ENCODE measurements around the gene TLN1. TPM values are rescaled to one million over a fixed set of nuclear protein-coding genes. Genes with fewer than 3 reads are reported as not detected.

The TLN1 gene
- total and polyA plus RNA-seq, 2 of the 4 experiments (the other 2 are of a cell fraction): 228 to 346 TPM

DNA sequence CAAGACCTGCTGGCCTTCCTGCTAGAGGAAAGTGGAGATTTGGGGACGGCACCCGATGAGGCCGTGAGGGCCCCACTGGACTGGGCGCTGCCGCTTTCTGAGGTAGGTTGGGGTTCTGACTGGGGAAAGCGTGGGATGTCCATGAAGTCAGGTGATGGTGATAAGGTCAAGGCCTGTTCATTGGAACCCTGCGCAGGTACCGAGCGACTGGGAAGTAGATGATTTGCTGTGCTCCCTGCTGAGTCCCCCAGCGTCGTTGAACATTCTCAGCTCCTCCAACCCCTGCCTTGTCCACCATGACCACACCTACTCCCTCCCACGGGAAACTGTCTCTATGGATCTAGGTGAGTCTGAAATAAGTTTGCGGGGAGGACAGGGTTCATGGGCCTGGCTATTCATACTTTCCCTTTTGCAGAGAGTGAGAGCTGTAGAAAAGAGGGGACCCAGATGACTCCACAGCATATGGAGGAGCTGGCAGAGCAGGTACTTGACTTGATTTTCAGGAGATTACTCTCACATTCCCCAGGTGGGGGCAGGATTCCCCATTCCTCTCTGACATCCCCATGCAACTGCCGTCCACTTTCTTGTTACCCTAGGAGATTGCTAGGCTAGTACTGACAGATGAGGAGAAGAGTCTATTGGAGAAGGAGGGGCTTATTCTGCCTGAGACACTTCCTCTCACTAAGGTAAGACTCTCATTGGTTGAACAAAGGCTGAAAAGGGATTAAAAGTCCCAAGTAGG is 976 bp upstream of the TLN1 start:
- peaks cover 21 to 75% of the 10 kb centered on the region in 2 experiments for H3K79me1 ChIP-seq (ENCODE audit: low read depth in 1 of 2, low read length in 2 of 2)
- H3K27me3 ChIP-seq (ENCODE audit: control insufficient read depth, insufficient read depth, low read length): no peaks in the 10 kb centered on the region
- H3K4me1 ChIP-seq (ENCODE audit: control insufficient read depth, insufficient read depth, low read length): peaks cover 12% of the 10 kb centered on the region
- peak overlapping the region; percentile 15; the same call in 1 of the 2 replicates for H3K18ac ChIP-seq (ENCODE audit: low read depth, low read length)
- H4K20me1 ChIP-seq (ENCODE audit: insufficient read depth, low read length): peaks cover 36% of the 10 kb centered on the region
- no peak overlapping the region for H2BK20ac ChIP-seq (ENCODE audit: low read depth, low read length)
- H4K91ac ChIP-seq (ENCODE audit: insufficient read depth, low read depth, low read length): peak overlapping the region; percentile 61
- peak overlapping the region; percentile 55 for H2BK5ac ChIP-seq (ENCODE audit: low read depth, low read length, poor library complexity, severe bottlenecking)
- H3K14ac ChIP-seq (replicated peaks; ENCODE audit: low read depth, low read length): peak overlapping the region; percentile 92
- H3K9ac ChIP-seq (ENCODE audit: low read depth, low read length): peak overlapping the region; percentile 83
- 0 out of 3 replicates have a peak overlapping the region, but pooled peaks have one; percentile 13 for H2BK15ac ChIP-seq (ENCODE audit: low read depth, low read length)
- intact Hi-C loops (cut with micrococcal nuclease) (no loop called here), dilution Hi-C loops (cut with HindIII; ENCODE audit: low sequenced_read_pairs, unreplicated experiment) (no loop called here), in situ Hi-C loops (cut with MboI; ENCODE audit: low sequenced_read_pairs) (no loop called here)
- no peaks in the 10 kb centered on the region for H3K9me3 ChIP-seq (ENCODE audit: control insufficient read depth, insufficient read depth, low read length)
- peak overlapping the region; percentile 93 for H3K4me2 ChIP-seq (ENCODE audit: low read depth, low read length)
- H2BK120ac ChIP-seq (ENCODE audit: low read depth, low read length): peak overlapping the region; percentile 24; the same call in 1 of the 2 replicates
- H3K9me1 ChIP-seq (ENCODE audit: insufficient read depth, low read length): no peaks in the 10 kb centered on the region
- H3K4ac ChIP-seq (ENCODE audit: low read depth, low read length): peak overlapping the region; percentile 81
- H4K8ac ChIP-seq (ENCODE audit: low read depth in 2 of 2, low read length in 2 of 2): peak overlapping the region; percentile 45 to 67; a peak in 3 of 4 replicates
- H3K27ac ChIP-seq (ENCODE audit: insufficient read depth, low read length): peak overlapping the region; percentile 75
- peak overlapping the region; percentile 97 for H2AK9ac ChIP-seq (replicated peaks; ENCODE audit: low read depth, low read length, poor library complexity)
- peak overlapping the region; percentile 81 for H3K56ac ChIP-seq (ENCODE audit: extremely low read depth, insufficient read depth, low read length)
- peak overlapping the region; percentile 54 for H2AK5ac ChIP-seq (ENCODE audit: low read depth, low read length)
- TSS peak; percentile 80 for BruUV-seq (replicated peaks)
- H3K23ac ChIP-seq (ENCODE audit: low read depth, low read length): peak overlapping the region; percentile 91
- peak; percentile 75 for DNase-seq
- 0% methylated on average over 1 of the region's 14 CpGs; no CpG with 5 or more reads in 1 of the 2 experiments for WGBS, 2 experiments (ENCODE audit: extremely low coverage in 2 of 2, insufficient read length in 1 of 2)
- H4K5ac ChIP-seq (ENCODE audit: low read depth, low read length): peak overlapping the region; percentile 23; the same call in 1 of the 2 replicates
- ATAC-seq (ENCODE audit: low read depth): no peak
- ChIA-PET POLR2A (ENCODE audit: unreplicated experiment) (interaction anchor here (0.5 to 1.4 kb wide), 3 partner anchors 42 to 229 kb away, joined by 3 to 4 read pairs (median 4); partner anchors contain the start of gene ARHGEF39), CTCF (interaction anchor here (0.9 to 1.6 kb wide), 3 partner anchors 58 to 75 kb away, joined by 3 to 5 read pairs (median 5); partner anchors contain the start of genes CCDC107 and RMRP)
- peak overlapping the region; percentile 90 for H2AFZ ChIP-seq (replicated peaks; ENCODE audit: low read length, poor library complexity)
- peak overlapping the region; percentile 99 for H3K4me3 ChIP-seq (ENCODE audit: insufficient read depth, low read depth, low read length)
- peaks cover 24% of the 10 kb centered on the region for H3K36me3 ChIP-seq (ENCODE audit: control insufficient read depth, insufficient read depth, low read length)
- TF ChIP-seq RAD21 (IDR thresholded peaks at IDR 0.05; ENCODE audit: low read length): no peak
- TF ChIP-seq BHLHE40 (IDR thresholded peaks at IDR 0.05; ENCODE audit: low read depth, low read length): no peak
- no peak for TF ChIP-seq MAFK (IDR thresholded peaks at IDR 0.05; ENCODE audit: low read depth, low read length)
- no peak for TF ChIP-seq RCOR1 (IDR thresholded peaks at IDR 0.05; ENCODE audit: insufficient replicate concordance, low read length)
- TF ChIP-seq CHD1 (IDR thresholded peaks at IDR 0.05; ENCODE audit: low read depth, low read length): no peak
- no peak for TF ChIP-seq MXI1 (IDR thresholded peaks at IDR 0.05; ENCODE audit: borderline replicate concordance, low read depth, low read length)
- TF ChIP-seq, protein P1, sequence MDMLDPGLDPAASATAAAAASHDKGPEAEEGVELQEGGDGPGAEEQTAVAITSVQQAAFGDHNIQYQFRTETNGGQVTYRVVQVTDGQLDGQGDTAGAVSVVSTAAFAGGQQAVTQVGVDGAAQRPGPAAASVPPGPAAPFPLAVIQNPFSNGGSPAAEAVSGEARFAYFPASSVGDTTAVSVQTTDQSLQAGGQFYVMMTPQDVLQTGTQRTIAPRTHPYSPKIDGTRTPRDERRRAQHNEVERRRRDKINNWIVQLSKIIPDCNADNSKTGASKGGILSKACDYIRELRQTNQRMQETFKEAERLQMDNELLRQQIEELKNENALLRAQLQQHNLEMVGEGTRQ (IDR thresholded peaks at IDR 0.05; ENCODE audit: low read depth, low read length): no peak
- TF ChIP-seq POLR2A (IDR thresholded peaks at IDR 0.05; ENCODE audit: low read depth, low read length): no peak
- no peak for TF ChIP-seq CEBPB (IDR thresholded peaks at IDR 0.05; ENCODE audit: low read depth, low read length)
- no peak for TF ChIP-seq ELK1 (IDR thresholded peaks at IDR 0.05; ENCODE audit: borderline replicate concordance, low read depth, low read length)
- no peak for TF ChIP-seq FOS (IDR thresholded peaks at IDR 0.05; ENCODE audit: low read depth, low read length)
- no peak for TF ChIP-seq RFX5 (IDR thresholded peaks at IDR 0.05; ENCODE audit: low read depth, low read length)
- TF ChIP-seq SMC3 (IDR thresholded peaks at IDR 0.05; ENCODE audit: low read depth, low read length): no peak
- peak; percentile 88 for TF ChIP-seq MAZ (IDR thresholded peaks at IDR 0.05; ENCODE audit: borderline replicate concordance, low read depth, low read length)
